ENCODE measurements around the gene TVP23A. TPM values are rescaled to one million over a fixed set of nuclear protein-coding genes. Genes with fewer than 3 reads are reported as not detected.

TVP23A gene
- total RNA-seq (2022; extraction: Qiagen RNA extraction), result 0.05 to 0.15 TPM (median 0.11 TPM) in 5 replicates

GRCh38 chr16:10817963-10818941 is at the start of gene TVP23A:
Gene TVP23A (minus strand): TSS chr16:10818794. CDS start chr16:10818493, 301 bp downstream.

DNA sequence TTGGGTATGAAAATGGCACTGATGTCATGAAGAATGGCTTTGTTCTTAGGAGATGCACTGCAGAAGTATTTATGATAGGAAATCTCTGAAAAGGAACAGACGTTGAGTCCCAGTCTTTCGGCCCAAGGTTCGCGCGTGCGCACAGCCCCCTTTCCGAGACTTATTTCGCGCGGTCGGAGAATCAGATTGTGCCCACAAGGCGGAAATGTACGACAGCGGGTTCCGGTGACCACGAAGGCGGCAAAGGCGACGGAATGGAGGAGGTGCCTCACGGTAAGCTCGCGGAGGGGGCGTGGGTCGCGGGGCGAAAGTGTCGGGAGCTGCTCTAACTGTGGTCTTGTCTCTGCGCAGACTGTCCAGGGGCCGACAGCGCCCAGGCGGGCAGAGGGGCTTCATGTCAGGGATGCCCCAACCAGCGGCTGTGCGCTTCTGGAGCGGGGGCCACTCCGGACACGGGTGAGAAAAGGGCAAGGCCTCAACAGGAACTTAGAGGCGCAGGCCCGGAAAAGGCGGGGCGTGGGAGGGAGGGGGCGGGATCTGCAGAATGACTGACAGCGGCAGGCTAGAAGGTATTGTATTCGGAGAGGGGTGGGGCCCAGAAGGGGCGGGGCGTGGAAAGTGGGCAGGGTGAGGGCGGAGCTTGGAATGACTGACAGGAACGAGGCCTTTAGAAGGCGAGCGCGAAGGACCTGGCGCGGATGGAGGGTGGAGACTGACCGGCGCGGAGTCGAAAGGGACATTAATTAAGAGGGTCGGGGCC is 74.8 kb downstream of the TVP23A start, which contains the start of gene NUBP1:
Gene NUBP1 (plus strand): TSS at position 233 of the 760 bp plus-strand sequence. CDS start 22 bp downstream, at position 255.

Other genes with a start within 250 kb of the TVP23A start
- 16.6 to 25.9 TPM (median 25.0 TPM) in 5 replicates for gene EMP2, start 238.2 kb downstream of the TVP23A start, total RNA-seq (2022; extraction: Qiagen RNA extraction)
- gene TEKT5, start 123.9 kb downstream of the TVP23A start, total RNA-seq (2022; extraction: Qiagen RNA extraction), result not detected in 5 replicates
- 41.9 to 46.1 TPM (median 42.1 TPM) in 5 replicates for gene NUBP1, start 75.0 kb downstream of the TVP23A start, total RNA-seq (2022; extraction: Qiagen RNA extraction)
- gene CIITA, start 58.4 kb upstream of the TVP23A start, total RNA-seq (2022; extraction: Qiagen RNA extraction), result 0.05 to 0.15 TPM (median 0.13 TPM) in 5 replicates
- 31.0 to 44.8 TPM (median 43.6 TPM) in 5 replicates for gene DEXI, start 123.7 kb upstream of the TVP23A start, total RNA-seq (2022; extraction: Qiagen RNA extraction)
- 7.3 to 9.4 TPM (median 9.2 TPM) in 5 replicates for gene CLEC16A, start 125.8 kb upstream of the TVP23A start, total RNA-seq (2022; extraction: Qiagen RNA extraction)